Stimulated activated CD4-positive, alpha-beta T cell treated with anti-CD3 and anti-CD28 coated beads, Interleukin-1b, Interleukin-23, amount 100 ng/mL, for 1 hour (primary cell): ENCODE results near the gene CPEB2.

Source experiments
- DNase-seq, 2 donors: peaks; one replicate each; pipeline ENCODE4 v3.0.0-alpha.2; 2020; ENCODE audit warnings: low read depth in 2 of 2

The CPEB2 gene

DNA sequence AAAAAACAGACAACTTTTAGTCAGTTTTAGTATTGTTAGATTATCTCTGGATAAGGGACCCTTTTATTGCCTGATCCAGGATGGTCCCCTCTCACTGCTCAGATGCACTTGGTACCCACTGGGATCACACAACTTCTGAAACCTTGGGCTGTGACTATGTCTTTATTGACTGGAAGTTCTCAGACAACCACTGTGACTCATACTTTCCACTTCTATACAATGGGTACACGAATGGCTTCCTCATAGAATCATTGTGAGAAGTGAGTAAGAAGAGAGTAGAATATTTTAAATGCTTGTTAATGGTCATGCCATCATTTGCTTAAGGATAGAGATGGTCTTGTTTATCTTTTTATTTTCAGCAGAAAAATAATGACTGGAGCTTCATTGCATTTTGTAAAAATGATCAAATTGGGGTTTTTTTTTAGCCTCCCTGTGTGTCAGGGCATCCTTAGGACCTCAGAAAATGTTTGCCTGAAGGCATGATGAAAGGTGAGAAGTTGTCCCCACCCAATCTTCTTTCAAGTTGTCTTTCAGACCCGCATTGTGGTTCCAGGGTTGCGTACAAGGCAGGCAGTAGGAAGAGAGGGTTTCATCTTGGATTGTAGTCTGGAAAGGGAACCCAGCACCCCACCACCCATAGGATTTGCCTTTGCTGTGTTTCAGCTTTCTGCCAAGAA lies 115.1 kb downstream of the CPEB2 start:
- no peak for DNase-seq

DNA sequence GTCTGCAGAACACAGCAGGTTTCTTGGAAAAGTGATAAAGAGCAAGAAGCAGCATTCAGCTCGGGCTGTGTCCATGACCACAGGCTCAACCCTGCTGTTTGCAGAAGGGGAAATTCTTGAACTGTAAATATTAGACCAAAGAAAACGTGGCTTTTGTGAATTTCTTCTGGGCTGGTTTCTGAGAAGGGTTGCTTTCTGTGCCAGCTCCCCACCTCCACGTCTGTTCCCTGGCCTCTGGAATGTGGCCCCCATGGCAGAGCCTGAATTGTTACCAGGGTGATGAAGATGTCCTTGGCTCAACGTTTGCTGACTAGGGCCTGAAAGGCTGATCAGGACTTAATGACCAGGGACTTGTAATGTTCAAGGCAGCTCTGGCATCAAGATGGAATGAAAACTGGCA lies 116.0 kb downstream of the CPEB2 start:
- DNase-seq: no peak
